ENCODE measurements around the gene FRMPD1. TPM values are rescaled to one million over a fixed set of nuclear protein-coding genes. Genes with fewer than 3 reads are reported as not detected.
A peak's percentile ranks its signal among the peaks of the same experiment; 100 is the strongest.

The FRMPD1 gene
- total RNA-seq, 2 donors from 2014 or later = 0.66 to 0.78 TPM

DNA sequence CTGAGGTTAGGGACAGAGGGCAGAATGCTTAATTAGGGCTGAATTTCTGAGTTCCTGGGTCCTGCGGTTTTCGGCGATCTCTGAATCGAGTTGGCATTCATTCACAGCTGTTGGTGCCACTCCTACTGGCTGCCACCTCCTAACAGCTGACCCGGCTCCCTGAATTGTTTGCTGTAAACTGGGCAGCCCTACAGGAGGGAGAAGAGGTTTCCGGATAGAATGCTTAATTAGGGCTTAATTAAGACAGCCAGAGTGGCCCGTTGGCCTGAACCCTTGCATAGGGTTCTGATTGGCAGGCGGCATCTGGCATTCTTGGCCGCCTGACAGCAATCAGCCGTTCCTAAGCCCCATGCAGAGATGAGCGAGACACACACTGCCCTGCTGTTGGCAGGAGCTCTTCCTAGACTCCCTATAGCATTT is 25.7 kb downstream of the FRMPD1 start:
- intact Hi-C loops (cut with DNase I) = no loop called here
- ATAC-seq = no peak

DNA sequence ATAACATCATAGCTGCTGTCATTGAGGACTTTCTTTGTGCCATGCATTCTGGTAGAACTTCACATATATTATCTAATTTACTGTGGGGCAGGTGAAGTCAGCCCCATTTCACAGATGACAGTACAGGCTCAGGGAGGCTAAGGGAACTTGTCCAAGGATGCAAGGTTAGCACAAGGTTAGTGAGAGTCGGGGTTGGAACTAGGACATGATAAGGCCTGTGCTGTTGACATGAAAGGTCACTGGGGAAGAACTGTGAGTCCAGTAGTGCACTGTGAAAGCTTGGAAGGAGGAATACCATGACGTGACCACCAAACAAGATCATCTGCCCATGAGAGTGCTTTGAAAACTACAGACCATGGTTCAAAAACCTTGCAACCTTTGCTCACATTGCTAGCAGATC is 26.7 kb downstream of the FRMPD1 start:
- WGBS, 2 donors = 54 to 67% methylated on average over 2 of the region's 2 CpGs
- no peak for TF ChIP-seq POLR2A (IDR thresholded peaks at IDR 0.05)
- H3K4me1 ChIP-seq = no peaks in the 10 kb centered on the region
- H3K27me3 ChIP-seq = no peaks in the 10 kb centered on the region
- H3K36me3 ChIP-seq (replicated peaks in 1 of 2; ENCODE audit: insufficient read depth in 1 of 2, low read depth in 2 of 2) = no peaks in the 10 kb centered on the region
- no peak for DNase-seq
- ATAC-seq = no peak
- intact Hi-C loops (cut with DNase I) = no loop called here
- H3K9me3 ChIP-seq = no peaks in the 10 kb centered on the region
- H3K27ac ChIP-seq = no peak overlapping the region
- no peak overlapping the region for H3K4me3 ChIP-seq

More for the DNA sequence above, 25.7 kb downstream of the FRMPD1 start:
- peak in 1 of 4 donors; percentile 24 for DNase-seq
- TF ChIP-seq POLR2A (IDR thresholded peaks at IDR 0.05) (no peak), CTCF (IDR thresholded peaks at IDR 0.05) (no peak)
- H3K4me1 ChIP-seq = no peaks in the 10 kb centered on the region
- H3K36me3 ChIP-seq (replicated peaks in 1 of 2; ENCODE audit: insufficient read depth in 1 of 2, low read depth in 2 of 2) = no peaks in the 10 kb centered on the region
- no peak overlapping the region for H3K27ac ChIP-seq
- no peak overlapping the region for H3K4me3 ChIP-seq
- 55 to 59% methylated on average over 11 of the region's 11 CpGs for WGBS, 2 donors
- H3K27me3 ChIP-seq = no peaks in the 10 kb centered on the region
- H3K9me3 ChIP-seq = no peaks in the 10 kb centered on the region

GRCh38 chr9:37678789-37679273 is 28.1 kb downstream of the FRMPD1 start:
- Histone ChIP-seq H3K4me3 (no peak overlapping the region), H3K9me3 (no peaks in the 10 kb centered on the region), H3K36me3 (replicated peaks in 1 of 2; ENCODE audit: insufficient read depth in 1 of 2, low read depth in 2 of 2) (no peaks in the 10 kb centered on the region), H3K27ac (no peak overlapping the region), H3K27me3 (no peaks in the 10 kb centered on the region), H3K4me1 (no peaks in the 10 kb centered on the region)
- ATAC-seq (no peak), DNase-seq (no peak)
- 67 to 69% methylated on average over 1 of the region's 1 CpG for WGBS, 2 donors
- intact Hi-C loops (cut with DNase I) = no loop called here
- TF ChIP-seq POLR2A (IDR thresholded peaks at IDR 0.05) (no peak), CTCF (IDR thresholded peaks at IDR 0.05) (no peak)

GRCh38 chr9:37679649-37680402 is 29.1 kb downstream of the FRMPD1 start:
- no peak overlapping the region for H3K27ac ChIP-seq
- TF ChIP-seq POLR2A (IDR thresholded peaks at IDR 0.05) = no peak
- TF ChIP-seq CTCF (IDR thresholded peaks at IDR 0.05) = no peak
- H3K9me3 ChIP-seq = no peaks in the 10 kb centered on the region
- ATAC-seq (no peak), DNase-seq (no peak)
- intact Hi-C loops (cut with DNase I) = loop anchor here (5.0 kb wide), 1 partner anchor 52 kb away; no protein-coding TSS in a partner anchor
- H3K4me1 ChIP-seq = no peaks in the 10 kb centered on the region
- H3K27me3 ChIP-seq = no peaks in the 10 kb centered on the region
- WGBS, 2 donors = 69 to 81% methylated on average over 8 of the region's 8 CpGs
- H3K36me3 ChIP-seq (replicated peaks in 1 of 2; ENCODE audit: insufficient read depth in 1 of 2, low read depth in 2 of 2) = no peaks in the 10 kb centered on the region
- no peak overlapping the region for H3K4me3 ChIP-seq

- intact Hi-C loops (cut with DNase I) = loop anchor here (5.0 kb wide), 1 partner anchor 49 kb away; no protein-coding TSS in a partner anchor
- 71 to 80% methylated on average over 3 of the region's 3 CpGs for WGBS, 2 donors
- no peak for ATAC-seq
Measured at GRCh38 chr9:37682951-37683350, 32.2 kb downstream of the FRMPD1 start.

More at GRCh38 chr9:37682951-37683350, 32.2 kb downstream of the FRMPD1 start:
- TF ChIP-seq POLR2A (IDR thresholded peaks at IDR 0.05) (no peak), CTCF (IDR thresholded peaks at IDR 0.05) (no peak)
- no peaks in the 10 kb centered on the region for H3K4me1 ChIP-seq
- no peak overlapping the region for H3K27ac ChIP-seq
- H3K27me3 ChIP-seq = no peaks in the 10 kb centered on the region
- H3K36me3 ChIP-seq (replicated peaks in 1 of 2; ENCODE audit: insufficient read depth in 1 of 2, low read depth in 2 of 2) = no peaks in the 10 kb centered on the region
- no peaks in the 10 kb centered on the region for H3K9me3 ChIP-seq
- no peak overlapping the region for H3K4me3 ChIP-seq
- DNase-seq = no peak
